ENCODE measurements around the gene REC114. TPM values are rescaled to one million over a fixed set of nuclear protein-coding genes. Genes with fewer than 3 reads are reported as not detected.

Gene REC114
- polyA plus RNA-seq, 1 donor (not counting 4 experiments of a cell fraction or from before 2014, with no cell fraction given) = not detected

DNA sequence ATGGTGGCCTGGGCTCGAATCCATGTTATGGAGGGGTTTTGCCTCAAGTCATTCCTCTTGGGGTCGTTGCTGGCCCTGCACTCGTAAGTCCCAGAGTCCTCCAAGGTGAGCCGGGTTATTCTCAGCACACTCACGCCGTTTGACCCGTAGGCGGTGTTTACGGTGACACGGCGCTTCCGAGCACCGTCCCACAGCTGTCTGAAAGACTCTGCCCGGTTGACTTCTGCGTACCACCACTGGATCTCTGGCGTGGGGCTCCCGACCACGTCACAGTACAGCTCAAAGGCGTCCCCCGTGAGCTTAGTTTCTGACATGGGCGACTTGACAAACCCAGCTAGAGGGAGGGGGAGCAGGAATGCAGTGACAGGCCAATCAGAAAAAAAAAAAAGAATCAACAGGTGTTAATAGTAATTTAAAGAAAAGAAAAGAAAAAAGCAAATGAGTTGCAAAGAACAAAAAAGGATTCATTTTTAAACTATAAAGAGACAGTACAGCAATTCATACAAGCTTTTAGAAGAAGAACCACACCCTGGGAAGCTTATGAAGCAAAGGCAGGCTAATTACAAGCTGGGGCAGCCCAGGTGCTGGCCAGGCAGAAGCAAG lies 154.2 kb downstream of the REC114 start:
- no peak for FAIRE-seq
- H3K4me1 ChIP-seq (ENCODE audit: control insufficient read depth, extremely low read depth, insufficient read depth, low read length) = peaks cover 48% of the 10 kb centered on the region
- H3K4me2 ChIP-seq (ENCODE audit: control insufficient read depth, extremely low read depth, insufficient read depth, low read depth, low read length) = peak overlapping the region; percentile 22
- dilution Hi-C loops (cut with MboI; ENCODE audit: extremely low pct_ligation_motif_present, low sequenced_read_pairs) = loop anchor here (25.0 kb wide), 1 partner anchor 90 kb away; the partner anchor contains the start of gene CD276
- H3K9ac ChIP-seq (ENCODE audit: control insufficient read depth, extremely low read depth, insufficient read depth, low read length) = no peak overlapping the region
- peaks cover 10% of the 10 kb centered on the region for H4K20me1 ChIP-seq (ENCODE audit: control insufficient read depth, extremely low read depth, insufficient read depth, low read length)
- peaks cover 8 to 10% of the 10 kb centered on the region in 2 experiments for H3K36me3 ChIP-seq (ENCODE audit: control insufficient read depth in 2 of 2, extremely low read depth in 1 of 2, insufficient read depth in 2 of 2, low read length in 2 of 2)
- DNase-seq (ENCODE audit: low read depth, low spot score) = no peak
- H3K27ac ChIP-seq (ENCODE audit: control insufficient read depth, insufficient read depth, low read length) = peak overlapping the region; percentile 6
- H3K4me3 ChIP-seq (ENCODE audit: control insufficient read depth in 2 of 3, extremely low read depth in 1 of 3, insufficient read depth in 2 of 3, low read depth in 1 of 3, low read length in 3 of 3) = no peak overlapping the region
- peaks cover 7% of the 10 kb centered on the region for H3K9me1 ChIP-seq (ENCODE audit: control insufficient read depth, extremely low read depth, insufficient read depth, low read length)
- no peak overlapping the region for H2AFZ ChIP-seq (ENCODE audit: control insufficient read depth, low read length)
- H3K27me3 ChIP-seq (ENCODE audit: control insufficient read depth, extremely low read depth, insufficient read depth, low read length) = no peaks in the 10 kb centered on the region
- no peaks in the 10 kb centered on the region for H3K9me3 ChIP-seq (ENCODE audit: control insufficient read depth, low read depth, low read length)
- peaks cover 93% of the 10 kb centered on the region for H3K79me2 ChIP-seq (ENCODE audit: control insufficient read depth, insufficient read depth, low read length)
- TF ChIP-seq EZH2 (IDR thresholded peaks at IDR 0.05; ENCODE audit: low read length) = no peak
- TF ChIP-seq, protein P1, sequence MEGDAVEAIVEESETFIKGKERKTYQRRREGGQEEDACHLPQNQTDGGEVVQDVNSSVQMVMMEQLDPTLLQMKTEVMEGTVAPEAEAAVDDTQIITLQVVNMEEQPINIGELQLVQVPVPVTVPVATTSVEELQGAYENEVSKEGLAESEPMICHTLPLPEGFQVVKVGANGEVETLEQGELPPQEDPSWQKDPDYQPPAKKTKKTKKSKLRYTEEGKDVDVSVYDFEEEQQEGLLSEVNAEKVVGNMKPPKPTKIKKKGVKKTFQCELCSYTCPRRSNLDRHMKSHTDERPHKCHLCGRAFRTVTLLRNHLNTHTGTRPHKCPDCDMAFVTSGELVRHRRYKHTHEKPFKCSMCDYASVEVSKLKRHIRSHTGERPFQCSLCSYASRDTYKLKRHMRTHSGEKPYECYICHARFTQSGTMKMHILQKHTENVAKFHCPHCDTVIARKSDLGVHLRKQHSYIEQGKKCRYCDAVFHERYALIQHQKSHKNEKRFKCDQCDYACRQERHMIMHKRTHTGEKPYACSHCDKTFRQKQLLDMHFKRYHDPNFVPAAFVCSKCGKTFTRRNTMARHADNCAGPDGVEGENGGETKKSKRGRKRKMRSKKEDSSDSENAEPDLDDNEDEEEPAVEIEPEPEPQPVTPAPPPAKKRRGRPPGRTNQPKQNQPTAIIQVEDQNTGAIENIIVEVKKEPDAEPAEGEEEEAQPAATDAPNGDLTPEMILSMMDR (optimal IDR thresholded peaks at IDR 0.05 in 1 of 3, IDR thresholded peaks at IDR 0.05 in 1 of 3, conservative IDR thresholded peaks at IDR 0.05 in 1 of 3; ENCODE audit: extremely low read depth in 1 of 3, insufficient read depth in 2 of 3, low read length in 3 of 3) = no peak

DNA sequence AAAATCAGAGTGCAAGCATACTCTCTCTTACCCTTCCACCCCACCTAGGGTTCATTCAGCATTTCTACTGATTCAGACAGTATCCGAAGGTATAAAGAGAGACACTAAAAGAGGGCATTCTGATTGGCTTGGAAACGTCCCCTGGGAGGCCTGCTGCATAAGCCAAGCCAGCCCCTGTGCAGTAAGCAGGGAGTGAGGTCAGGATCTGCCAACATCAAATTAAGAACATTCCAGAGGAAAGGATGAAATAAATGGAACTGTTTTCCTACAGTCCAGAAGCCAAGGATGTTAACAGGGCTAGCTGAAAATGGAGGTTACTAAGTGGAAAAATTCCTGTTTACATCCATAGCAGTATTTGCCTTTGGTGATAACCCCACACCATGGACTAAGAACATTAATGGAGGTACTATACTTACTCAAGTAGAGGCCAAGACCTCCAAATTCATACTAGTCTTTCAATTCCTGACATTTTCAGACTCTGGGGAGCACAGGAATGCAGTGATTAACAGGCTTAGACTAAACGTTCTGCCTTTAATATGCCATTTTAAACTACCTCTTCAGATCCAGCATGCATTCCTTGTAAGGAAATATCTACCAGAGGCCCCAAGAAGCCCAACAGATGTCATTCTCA lies 155.7 kb downstream of the REC114 start:
- dilution Hi-C loops (cut with MboI; ENCODE audit: extremely low pct_ligation_motif_present, low sequenced_read_pairs) = loop anchor here (25.0 kb wide), 1 partner anchor 89 kb away; the partner anchor contains the start of gene CD276
- H3K9ac ChIP-seq (ENCODE audit: control insufficient read depth, extremely low read depth, insufficient read depth, low read length) = no peak overlapping the region
- FAIRE-seq = no peak

More for the DNA sequence above, 155.7 kb downstream of the REC114 start:
- no peaks in the 10 kb centered on the region for H3K27me3 ChIP-seq (ENCODE audit: control insufficient read depth, extremely low read depth, insufficient read depth, low read length)
- H3K9me1 ChIP-seq (ENCODE audit: control insufficient read depth, extremely low read depth, insufficient read depth, low read length) = peaks cover 9% of the 10 kb centered on the region
- DNase-seq (ENCODE audit: low read depth, low spot score) = no peak
- H3K4me1 ChIP-seq (ENCODE audit: control insufficient read depth, extremely low read depth, insufficient read depth, low read length) = peaks cover 60% of the 10 kb centered on the region
- H3K4me3 ChIP-seq (ENCODE audit: control insufficient read depth in 2 of 3, extremely low read depth in 1 of 3, insufficient read depth in 2 of 3, low read depth in 1 of 3, low read length in 3 of 3) = no peak overlapping the region
- peaks cover 17% of the 10 kb centered on the region for H4K20me1 ChIP-seq (ENCODE audit: control insufficient read depth, extremely low read depth, insufficient read depth, low read length)
- peaks cover 5 to 8% of the 10 kb centered on the region in 2 experiments for H3K36me3 ChIP-seq (ENCODE audit: control insufficient read depth in 2 of 2, extremely low read depth in 1 of 2, insufficient read depth in 2 of 2, low read length in 2 of 2)
- H3K79me2 ChIP-seq (ENCODE audit: control insufficient read depth, insufficient read depth, low read length) = peaks cover 98% of the 10 kb centered on the region
- H3K27ac ChIP-seq (ENCODE audit: control insufficient read depth, insufficient read depth, low read length) = no peak overlapping the region
- H2AFZ ChIP-seq (ENCODE audit: control insufficient read depth, low read length) = no peak overlapping the region
- no peak overlapping the region for H3K4me2 ChIP-seq (ENCODE audit: control insufficient read depth, extremely low read depth, insufficient read depth, low read depth, low read length)
- TF ChIP-seq EZH2 (IDR thresholded peaks at IDR 0.05; ENCODE audit: low read length) = no peak
- TF ChIP-seq, protein P1 (optimal IDR thresholded peaks at IDR 0.05 in 1 of 3, IDR thresholded peaks at IDR 0.05 in 1 of 3, conservative IDR thresholded peaks at IDR 0.05 in 1 of 3; ENCODE audit: extremely low read depth in 1 of 3, insufficient read depth in 2 of 3, low read length in 3 of 3) = no peak
- no peaks in the 10 kb centered on the region for H3K9me3 ChIP-seq (ENCODE audit: control insufficient read depth, low read depth, low read length)
